ENCODE measurements around the gene AVL9. TPM values are rescaled to one million over a fixed set of nuclear protein-coding genes. Genes with fewer than 3 reads are reported as not detected.
A peak's percentile ranks its signal among the peaks of the same experiment; 100 is the strongest.

The AVL9 gene
- total RNA-seq, 1 experiment from 2014 or later = 86.6 TPM

GRCh38 chr7:32583791-32584190 is 88.5 kb downstream of the AVL9 start:
- Mint-ChIP-seq H3K9me3 (ENCODE audit: low read depth, unreplicated experiment) (no peaks in the 10 kb centered on the region), H3K27ac (ENCODE audit: unreplicated experiment) (no peak overlapping the region), H3K36me3 (ENCODE audit: insufficient read depth, unreplicated experiment) (peaks cover 76% of the 10 kb centered on the region), H3K4me3 (ENCODE audit: low read depth, unreplicated experiment) (no peak overlapping the region), H3K27me3 (ENCODE audit: unreplicated experiment) (no peaks in the 10 kb centered on the region), H3K4me1 (ENCODE audit: low read depth, unreplicated experiment) (peaks cover 16% of the 10 kb centered on the region)
- BruUV-seq (replicated peaks) = no TSS peak
- no peak for DNase-seq
- intact Hi-C loops (cut with micrococcal nuclease; ENCODE audit: unreplicated experiment) = no loop called here
- CTCF ChIA-PET = no interaction called here
- TF ChIP-seq CTCF (IDR thresholded peaks at IDR 0.05; ENCODE audit: unreplicated experiment) = no peak

GRCh38 chr7:32586291-32587221 is 91.3 kb downstream of the AVL9 start:
- intact Hi-C loops (cut with micrococcal nuclease; ENCODE audit: unreplicated experiment) = no loop called here
- Mint-ChIP-seq H3K27me3 (ENCODE audit: unreplicated experiment) (no peaks in the 10 kb centered on the region), H3K4me1 (ENCODE audit: low read depth, unreplicated experiment) (peaks cover 16% of the 10 kb centered on the region), H3K4me3 (ENCODE audit: low read depth, unreplicated experiment) (no peak overlapping the region), H3K27ac (ENCODE audit: unreplicated experiment) (peak overlapping the region; percentile 80), H3K9me3 (ENCODE audit: low read depth, unreplicated experiment) (no peaks in the 10 kb centered on the region), H3K36me3 (ENCODE audit: insufficient read depth, unreplicated experiment) (peaks cover 81% of the 10 kb centered on the region)
- CTCF ChIA-PET = interaction anchor here (0.7 kb wide), 2 partner anchors 68 to 70 kb away, joined by 3 to 4 read pairs; no protein-coding TSS in a partner anchor
- no peak for DNase-seq
- BruUV-seq (replicated peaks) = no TSS peak
- TF ChIP-seq CTCF (IDR thresholded peaks at IDR 0.05; ENCODE audit: unreplicated experiment) = no peak

GRCh38 chr7:32587411-32587948 is 92.2 kb downstream of the AVL9 start:
- TF ChIP-seq CTCF (IDR thresholded peaks at IDR 0.05; ENCODE audit: unreplicated experiment) = no peak
- peaks cover 75% of the 10 kb centered on the region for H3K36me3 Mint-ChIP-seq (ENCODE audit: insufficient read depth, unreplicated experiment)
- DNase-seq = no peak
- peak overlapping the region; percentile 80 for H3K27ac Mint-ChIP-seq (ENCODE audit: unreplicated experiment)
- H3K4me1 Mint-ChIP-seq (ENCODE audit: low read depth, unreplicated experiment) = peaks cover 16% of the 10 kb centered on the region
- no TSS peak for BruUV-seq (replicated peaks)
- intact Hi-C loops (cut with micrococcal nuclease; ENCODE audit: unreplicated experiment) = no loop called here
- no peak overlapping the region for H3K4me3 Mint-ChIP-seq (ENCODE audit: low read depth, unreplicated experiment)
- no peaks in the 10 kb centered on the region for H3K27me3 Mint-ChIP-seq (ENCODE audit: unreplicated experiment)
- no peaks in the 10 kb centered on the region for H3K9me3 Mint-ChIP-seq (ENCODE audit: low read depth, unreplicated experiment)
- CTCF ChIA-PET = no interaction called here

GRCh38 chr7:32588657-32589056 is 93.4 kb downstream of the AVL9 start:
- BruUV-seq (replicated peaks) = no TSS peak
- Mint-ChIP-seq H3K9me3 (ENCODE audit: low read depth, unreplicated experiment) (no peaks in the 10 kb centered on the region), H3K27ac (ENCODE audit: unreplicated experiment) (no peak overlapping the region), H3K4me3 (ENCODE audit: low read depth, unreplicated experiment) (no peak overlapping the region), H3K36me3 (ENCODE audit: insufficient read depth, unreplicated experiment) (peaks cover 66% of the 10 kb centered on the region), H3K4me1 (ENCODE audit: low read depth, unreplicated experiment) (peaks cover 16% of the 10 kb centered on the region), H3K27me3 (ENCODE audit: unreplicated experiment) (no peaks in the 10 kb centered on the region)
- CTCF ChIA-PET = interaction anchor here (0.6 to 1.5 kb wide), 3 partner anchors 15 to 346 kb away, joined by 3 to 4 read pairs (median 4); no protein-coding TSS in a partner anchor
- no peak for DNase-seq
- TF ChIP-seq CTCF (IDR thresholded peaks at IDR 0.05; ENCODE audit: unreplicated experiment) = no peak
- intact Hi-C loops (cut with micrococcal nuclease; ENCODE audit: unreplicated experiment) = no loop called here
